SK-N-MC (cell line): ENCODE measurements around the gene CAPN15.

Experiments
- EZH2 ChIP-seq: fragments of 200-600 bp; sonication (generic); IDR thresholded peaks from one replicate; pipeline ENCODE4 v1.6.1; 2017; ENCODE audit warnings: antibody characterized with exemption
- POLR2AphosphoS5 ChIP-seq: IDR thresholded peaks from 2 replicates; pipeline ENCODE4 v1.6.1; 2012; ENCODE audit warnings: mild to moderate bottlenecking, low read depth, low read length, borderline replicate concordance

- TF ChIP-seq POLR2AphosphoS5 (no peak), EZH2 (no peak)
These were observed 73.3 kb downstream of the CAPN15 start for GRCh38 chr16:600781-601180.
